ENCODE data around the gene ERBB3.

Gene ERBB3

GRCh38 chr12:56129206-56129941 is 49.4 kb downstream of the ERBB3 start:
- in situ Hi-C loops (cut with HindIII; ENCODE audit: low sequenced_read_pairs): no loop called here

- in situ Hi-C loops (cut with HindIII; ENCODE audit: low sequenced_read_pairs): no loop called here
Measured at GRCh38 chr12:56129942-56130495, 50.1 kb downstream of the ERBB3 start.

GRCh38 chr12:56130876-56131275 is 50.9 kb downstream of the ERBB3 start:
- in situ Hi-C loops (cut with HindIII; ENCODE audit: low sequenced_read_pairs): no loop called here

- in situ Hi-C loops (cut with HindIII; ENCODE audit: low sequenced_read_pairs): no loop called here
Measured at GRCh38 chr12:56134897-56135296, 54.9 kb downstream of the ERBB3 start.

- in situ Hi-C loops (cut with HindIII; ENCODE audit: low sequenced_read_pairs): no loop called here
Measured at GRCh38 chr12:56137853-56138571, 58.0 kb downstream of the ERBB3 start.

GRCh38 chr12:56141946-56142784 is 62.2 kb downstream of the ERBB3 start:
- in situ Hi-C loops (cut with HindIII; ENCODE audit: low sequenced_read_pairs): no loop called here

GRCh38 chr12:56143217-56143616 is 63.3 kb downstream of the ERBB3 start:
- in situ Hi-C loops (cut with HindIII; ENCODE audit: low sequenced_read_pairs): no loop called here

- in situ Hi-C loops (cut with HindIII; ENCODE audit: low sequenced_read_pairs): no loop called here
Measured at GRCh38 chr12:56143870-56144269, 63.9 kb downstream of the ERBB3 start.

GRCh38 chr12:56145217-56145616 is 65.3 kb downstream of the ERBB3 start:
- in situ Hi-C loops (cut with HindIII; ENCODE audit: low sequenced_read_pairs): no loop called here

GRCh38 chr12:56146492-56147460 is 66.8 kb downstream of the ERBB3 start:
- in situ Hi-C loops (cut with HindIII; ENCODE audit: low sequenced_read_pairs): no loop called here

- in situ Hi-C loops (cut with HindIII; ENCODE audit: low sequenced_read_pairs): no loop called here
Measured at GRCh38 chr12:56150563-56150962, 70.6 kb downstream of the ERBB3 start.

- in situ Hi-C loops (cut with HindIII; ENCODE audit: low sequenced_read_pairs): no loop called here
Measured at GRCh38 chr12:56151672-56152131, 71.7 kb downstream of the ERBB3 start.

- in situ Hi-C loops (cut with HindIII; ENCODE audit: low sequenced_read_pairs): no loop called here
Measured at GRCh38 chr12:56152132-56152755, 72.3 kb downstream of the ERBB3 start, which contains the start of gene MYL6B. Gene MYL6B (plus strand): TSS chr12:56152587. CDS start chr12:56153919, 1,332 bp downstream.

Measured in endothelial cell of hepatic sinusoid (primary cell).